A673 (cell line): ENCODE data around the gene PROX2.

ENCODE experiments used
- EZH2 ChIP-seq: fragments of 200-600 bp; sonication (generic); IDR thresholded peaks from 2 replicates; pipeline ENCODE4 v1.6.1; 2017; ENCODE audit warnings: borderline replicate concordance, low read depth, mild to moderate bottlenecking, mixed read lengths, antibody characterized with exemption, low read length; ENCODE audit not compliant: poor library complexity, severe bottlenecking
- TF ChIP-seq, protein P1 (sequence below): fragments of 300-800, 200-600 bp; sonication (generic); conservative IDR thresholded peaks from 2 replicates; pipeline ENCODE4 v1.5.1; 2017; ENCODE audit warnings: low read depth, mild to moderate bottlenecking, antibody characterized with exemption, low read length, moderate library complexity, mixed read lengths

DNA sequence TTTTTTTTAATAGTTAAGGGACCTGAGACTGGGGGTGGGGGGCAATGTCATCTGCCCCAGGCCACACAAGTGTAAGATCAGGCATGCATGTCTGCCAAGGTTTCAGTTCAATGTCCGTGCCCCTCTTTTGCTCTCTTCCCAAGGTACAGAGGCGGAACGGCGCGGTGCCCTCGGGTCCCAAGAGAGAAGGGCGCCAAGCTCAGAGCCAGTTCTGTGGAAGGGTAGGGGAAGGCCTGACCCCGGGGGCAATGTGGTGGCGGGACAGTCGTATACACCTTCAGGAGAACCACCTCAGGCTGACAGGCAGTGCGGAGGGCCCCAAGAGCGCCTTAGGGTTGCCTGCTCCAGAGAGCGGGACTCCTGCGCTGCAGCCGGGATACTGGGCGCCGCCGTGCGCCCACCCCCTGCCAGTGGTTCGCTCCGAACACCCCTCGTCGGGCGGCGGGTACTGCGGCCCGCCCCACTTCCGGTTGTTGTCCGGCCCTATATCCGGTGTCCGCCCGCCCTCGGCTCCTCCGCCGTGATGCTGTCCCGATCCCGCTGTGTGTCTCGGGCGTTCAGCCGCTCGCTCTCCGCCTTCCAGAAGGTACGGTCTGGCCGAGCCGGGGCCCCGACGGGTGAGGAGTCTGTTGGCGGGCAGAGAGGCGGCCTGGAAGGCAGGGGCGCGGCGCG is 5.6 kb upstream of the PROX2 start, which contains the start of gene DLST:
- TF ChIP-seq, protein P1, sequence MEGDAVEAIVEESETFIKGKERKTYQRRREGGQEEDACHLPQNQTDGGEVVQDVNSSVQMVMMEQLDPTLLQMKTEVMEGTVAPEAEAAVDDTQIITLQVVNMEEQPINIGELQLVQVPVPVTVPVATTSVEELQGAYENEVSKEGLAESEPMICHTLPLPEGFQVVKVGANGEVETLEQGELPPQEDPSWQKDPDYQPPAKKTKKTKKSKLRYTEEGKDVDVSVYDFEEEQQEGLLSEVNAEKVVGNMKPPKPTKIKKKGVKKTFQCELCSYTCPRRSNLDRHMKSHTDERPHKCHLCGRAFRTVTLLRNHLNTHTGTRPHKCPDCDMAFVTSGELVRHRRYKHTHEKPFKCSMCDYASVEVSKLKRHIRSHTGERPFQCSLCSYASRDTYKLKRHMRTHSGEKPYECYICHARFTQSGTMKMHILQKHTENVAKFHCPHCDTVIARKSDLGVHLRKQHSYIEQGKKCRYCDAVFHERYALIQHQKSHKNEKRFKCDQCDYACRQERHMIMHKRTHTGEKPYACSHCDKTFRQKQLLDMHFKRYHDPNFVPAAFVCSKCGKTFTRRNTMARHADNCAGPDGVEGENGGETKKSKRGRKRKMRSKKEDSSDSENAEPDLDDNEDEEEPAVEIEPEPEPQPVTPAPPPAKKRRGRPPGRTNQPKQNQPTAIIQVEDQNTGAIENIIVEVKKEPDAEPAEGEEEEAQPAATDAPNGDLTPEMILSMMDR: no peak
- TF ChIP-seq EZH2: no peak
